ENCODE measurements around the gene NUP54.

DNA sequence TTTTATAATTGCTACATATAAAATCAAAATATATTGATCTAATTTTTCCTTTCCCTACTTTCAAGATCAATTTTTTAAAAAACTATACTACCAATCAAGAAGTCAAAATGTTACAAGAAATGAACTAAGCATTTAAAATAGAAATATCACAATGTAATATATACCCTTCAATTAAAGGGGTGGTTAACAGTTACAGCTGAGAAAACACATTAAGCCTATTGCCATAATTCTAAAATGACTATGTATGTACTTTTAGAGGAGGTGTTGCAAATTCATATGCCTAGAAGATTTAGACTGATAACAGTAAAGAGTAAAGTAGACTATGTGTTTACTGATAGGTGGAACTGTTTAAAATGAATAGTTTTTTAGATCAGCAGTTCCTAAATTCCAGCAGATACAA lies 3.7 kb downstream of the NUP54 start:
- TF ChIP-seq, protein P1, sequence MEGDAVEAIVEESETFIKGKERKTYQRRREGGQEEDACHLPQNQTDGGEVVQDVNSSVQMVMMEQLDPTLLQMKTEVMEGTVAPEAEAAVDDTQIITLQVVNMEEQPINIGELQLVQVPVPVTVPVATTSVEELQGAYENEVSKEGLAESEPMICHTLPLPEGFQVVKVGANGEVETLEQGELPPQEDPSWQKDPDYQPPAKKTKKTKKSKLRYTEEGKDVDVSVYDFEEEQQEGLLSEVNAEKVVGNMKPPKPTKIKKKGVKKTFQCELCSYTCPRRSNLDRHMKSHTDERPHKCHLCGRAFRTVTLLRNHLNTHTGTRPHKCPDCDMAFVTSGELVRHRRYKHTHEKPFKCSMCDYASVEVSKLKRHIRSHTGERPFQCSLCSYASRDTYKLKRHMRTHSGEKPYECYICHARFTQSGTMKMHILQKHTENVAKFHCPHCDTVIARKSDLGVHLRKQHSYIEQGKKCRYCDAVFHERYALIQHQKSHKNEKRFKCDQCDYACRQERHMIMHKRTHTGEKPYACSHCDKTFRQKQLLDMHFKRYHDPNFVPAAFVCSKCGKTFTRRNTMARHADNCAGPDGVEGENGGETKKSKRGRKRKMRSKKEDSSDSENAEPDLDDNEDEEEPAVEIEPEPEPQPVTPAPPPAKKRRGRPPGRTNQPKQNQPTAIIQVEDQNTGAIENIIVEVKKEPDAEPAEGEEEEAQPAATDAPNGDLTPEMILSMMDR (IDR thresholded peaks at IDR 0.05), result no peak
- no peak for TF ChIP-seq POLR2A (IDR thresholded peaks at IDR 0.05)
